Measurements from ENCODE around the gene DBP. TPM values are rescaled to one million over a fixed set of nuclear protein-coding genes. Genes with fewer than 3 reads are reported as not detected.

The DBP gene
- total and polyA plus RNA-seq, 2 of the 13 experiments (the other 11 are each of a cell fraction or from before 2014, with no cell fraction given): 1.7 to 5.8 TPM

DNA sequence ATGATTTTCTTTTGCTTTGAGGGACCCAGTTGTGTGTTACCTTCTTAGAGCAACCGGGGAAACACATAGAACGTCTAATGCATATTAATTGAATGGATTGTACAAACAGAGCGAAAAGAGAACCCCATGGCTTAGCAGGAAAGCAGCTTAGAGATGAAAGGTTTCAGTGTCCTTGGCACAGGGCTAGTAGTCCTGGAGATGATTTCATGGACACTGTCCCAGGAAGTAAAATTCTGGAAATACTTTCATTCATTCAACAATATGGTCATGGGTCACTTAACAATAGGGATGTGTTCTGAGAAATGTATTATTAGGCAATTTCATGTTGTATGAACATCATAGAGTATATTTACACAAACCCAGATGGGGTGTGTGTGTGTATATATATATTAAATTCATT lies 48.9 kb upstream of the DBP start (continued):
- TF ChIP-seq, protein P1, sequence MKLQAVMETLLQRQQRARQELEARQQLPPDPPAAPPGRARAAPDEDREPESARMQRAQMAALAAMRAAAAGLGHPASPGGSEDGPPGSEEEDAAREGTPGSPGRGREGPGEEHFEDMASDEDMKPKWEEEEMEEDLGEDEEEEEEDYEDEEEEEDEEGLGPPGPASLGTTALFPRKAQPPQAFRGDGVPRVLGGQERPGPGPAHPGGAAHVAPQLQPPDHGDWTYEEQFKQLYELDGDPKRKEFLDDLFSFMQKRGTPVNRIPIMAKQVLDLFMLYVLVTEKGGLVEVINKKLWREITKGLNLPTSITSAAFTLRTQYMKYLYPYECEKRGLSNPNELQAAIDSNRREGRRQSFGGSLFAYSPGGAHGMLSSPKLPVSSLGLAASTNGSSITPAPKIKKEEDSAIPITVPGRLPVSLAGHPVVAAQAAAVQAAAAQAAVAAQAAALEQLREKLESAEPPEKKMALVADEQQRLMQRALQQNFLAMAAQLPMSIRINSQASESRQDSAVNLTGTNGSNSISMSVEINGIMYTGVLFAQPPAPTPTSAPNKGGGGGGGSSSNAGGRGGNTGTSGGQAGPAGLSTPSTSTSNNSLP (IDR thresholded peaks at IDR 0.05; ENCODE audit: low read depth, low read length): peak; percentile 38
- TF ChIP-seq CEBPB (IDR thresholded peaks at IDR 0.05; ENCODE audit: borderline replicate concordance, low read depth, low read length): peak; percentile 24; the same call in 1 of the 2 replicates
- no peak for TF ChIP-seq FOXO4 (CRISPR knock-in tag; conservative IDR thresholded peaks at IDR 0.05)
- TF ChIP-seq ZNF224 (CRISPR knock-in tag; IDR thresholded peaks at IDR 0.05): no peak
- TF ChIP-seq MEIS1 (CRISPR knock-in tag; IDR thresholded peaks at IDR 0.05; ENCODE audit: borderline replicate concordance): no peak
- no peak for TF ChIP-seq ZMYM4 (CRISPR knock-in tag; IDR thresholded peaks at IDR 0.05)
- 0 out of 2 replicates have a peak, but pooled peaks have one; percentile 47 for TF ChIP-seq ISL2 (CRISPR knock-in tag; IDR thresholded peaks at IDR 0.05)
- no peak for TF ChIP-seq WIZ (CRISPR knock-in tag; IDR thresholded peaks at IDR 0.05)
- TF ChIP-seq EP300 (IDR thresholded peaks at IDR 0.05; ENCODE audit: low read depth in 2 of 2, low read length in 2 of 2): no peak
- TF ChIP-seq EP300 (CRISPR knock-in tag; IDR thresholded peaks at IDR 0.05; ENCODE audit: borderline replicate concordance): no peak
- no peak for TF ChIP-seq TRIM24 (CRISPR knock-in tag; IDR thresholded peaks at IDR 0.05)
- TF ChIP-seq SAP130 (CRISPR knock-in tag; IDR thresholded peaks at IDR 0.05; ENCODE audit: low read depth): peak; percentile 7; the same call in 1 of the 2 replicates
- TF ChIP-seq, protein P2, sequence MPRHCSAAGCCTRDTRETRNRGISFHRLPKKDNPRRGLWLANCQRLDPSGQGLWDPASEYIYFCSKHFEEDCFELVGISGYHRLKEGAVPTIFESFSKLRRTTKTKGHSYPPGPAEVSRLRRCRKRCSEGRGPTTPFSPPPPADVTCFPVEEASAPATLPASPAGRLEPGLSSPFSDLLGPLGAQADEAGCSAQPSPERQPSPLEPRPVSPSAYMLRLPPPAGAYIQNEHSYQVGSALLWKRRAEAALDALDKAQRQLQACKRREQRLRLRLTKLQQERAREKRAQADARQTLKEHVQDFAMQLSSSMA (CRISPR knock-in tag; IDR thresholded peaks at IDR 0.05): no peak
- TF ChIP-seq ELF3 (CRISPR knock-in tag; IDR thresholded peaks at IDR 0.05): peak; percentile 68
- no peak for TF ChIP-seq CENPX (CRISPR knock-in tag; IDR thresholded peaks at IDR 0.05)
- peak; percentile 79 for TF ChIP-seq SOX5 (CRISPR knock-in tag; IDR thresholded peaks at IDR 0.05; ENCODE audit: borderline replicate concordance)
- no peak for TF ChIP-seq ZNF33B (CRISPR knock-in tag; IDR thresholded peaks at IDR 0.05)
- TF ChIP-seq ZSCAN25 (CRISPR knock-in tag; IDR thresholded peaks at IDR 0.05): no peak
- TF ChIP-seq, protein P3, sequence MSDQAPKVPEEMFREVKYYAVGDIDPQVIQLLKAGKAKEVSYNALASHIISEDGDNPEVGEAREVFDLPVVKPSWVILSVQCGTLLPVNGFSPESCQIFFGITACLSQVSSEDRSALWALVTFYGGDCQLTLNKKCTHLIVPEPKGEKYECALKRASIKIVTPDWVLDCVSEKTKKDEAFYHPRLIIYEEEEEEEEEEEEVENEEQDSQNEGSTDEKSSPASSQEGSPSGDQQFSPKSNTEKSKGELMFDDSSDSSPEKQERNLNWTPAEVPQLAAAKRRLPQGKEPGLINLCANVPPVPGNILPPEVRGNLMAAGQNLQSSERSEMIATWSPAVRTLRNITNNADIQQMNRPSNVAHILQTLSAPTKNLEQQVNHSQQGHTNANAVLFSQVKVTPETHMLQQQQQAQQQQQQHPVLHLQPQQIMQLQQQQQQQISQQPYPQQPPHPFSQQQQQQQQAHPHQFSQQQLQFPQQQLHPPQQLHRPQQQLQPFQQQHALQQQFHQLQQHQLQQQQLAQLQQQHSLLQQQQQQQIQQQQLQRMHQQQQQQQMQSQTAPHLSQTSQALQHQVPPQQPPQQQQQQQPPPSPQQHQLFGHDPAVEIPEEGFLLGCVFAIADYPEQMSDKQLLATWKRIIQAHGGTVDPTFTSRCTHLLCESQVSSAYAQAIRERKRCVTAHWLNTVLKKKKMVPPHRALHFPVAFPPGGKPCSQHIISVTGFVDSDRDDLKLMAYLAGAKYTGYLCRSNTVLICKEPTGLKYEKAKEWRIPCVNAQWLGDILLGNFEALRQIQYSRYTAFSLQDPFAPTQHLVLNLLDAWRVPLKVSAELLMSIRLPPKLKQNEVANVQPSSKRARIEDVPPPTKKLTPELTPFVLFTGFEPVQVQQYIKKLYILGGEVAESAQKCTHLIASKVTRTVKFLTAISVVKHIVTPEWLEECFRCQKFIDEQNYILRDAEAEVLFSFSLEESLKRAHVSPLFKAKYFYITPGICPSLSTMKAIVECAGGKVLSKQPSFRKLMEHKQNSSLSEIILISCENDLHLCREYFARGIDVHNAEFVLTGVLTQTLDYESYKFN (CRISPR knock-in tag; conservative IDR thresholded peaks at IDR 0.05): 0 out of 2 replicates have a peak, but pooled peaks have one; percentile 12
- TF ChIP-seq ETV5 (CRISPR knock-in tag; IDR thresholded peaks at IDR 0.05; ENCODE audit: borderline replicate concordance): peak; percentile 39; the same call in 1 of the 2 replicates
- peak; percentile 31; the same call in 1 of the 2 replicates for TF ChIP-seq CEBPG (CRISPR knock-in tag; IDR thresholded peaks at IDR 0.05)
- TF ChIP-seq ZNF362 (CRISPR knock-in tag; IDR thresholded peaks at IDR 0.05; ENCODE audit: borderline replicate concordance): no peak

All from HepG2 (cell line).